ENCODE measurements around the gene RABL2B. TPM values are rescaled to one million over a fixed set of nuclear protein-coding genes. Genes with fewer than 3 reads are reported as not detected.
"Not testable (repeated sequence)": the region's sequence is repeated elsewhere in the genome, so short reads cannot be mapped to it uniquely, and the experiment has no call there.

The RABL2B gene
- total RNA-seq, 2 experiments from 2014 or later = 13.9 to 26.2 TPM

GRCh38 chr22:50756949-50757491, 26.4 kb downstream of the RABL2B start:
- intact Hi-C loops (cut with micrococcal nuclease; ENCODE audit: unreplicated experiment); H4K20me1 ChIP-seq (ENCODE audit: insufficient read depth, low read length); H3K36me3 ChIP-seq (ENCODE audit: insufficient read depth, low read length); H3K9me2 ChIP-seq (ENCODE audit: insufficient read depth, low read length); H3K9me3 ChIP-seq (ENCODE audit: low read length); BruUV-seq (replicated peaks); H3K79me2 ChIP-seq (ENCODE audit: insufficient read depth, low read depth, low read length); H3K4me1 ChIP-seq (ENCODE audit: insufficient read depth, low read length, poor library complexity, severe bottlenecking): not testable (repeated sequence)
- peak overlapping the region; percentile 72 for H3K4me3 ChIP-seq (ENCODE audit: low read depth, low read length, poor library complexity, severe bottlenecking)
- DNase-seq (ENCODE audit: low spot score) = peak; percentile 75
- ChIA-PET POLR2A (interaction anchor here (0.6 kb wide), 1 partner anchor 24 kb away, joined by 4 read pairs; no protein-coding TSS in a partner anchor), CTCF (ENCODE audit: unreplicated experiment) (interaction anchor here (0.6 kb wide), 1 partner anchor 534 kb away, joined by 3 read pairs; no protein-coding TSS in a partner anchor)
- peak overlapping the region; percentile 89 for H3K4me2 ChIP-seq (ENCODE audit: low read length)
- TF ChIP-seq CTCF (conservative IDR thresholded peaks at IDR 0.05; ENCODE audit: low read length) = peak; percentile 53
- peak overlapping the region; percentile 76 for H3K27ac ChIP-seq (ENCODE audit: low read depth, low read length, poor library complexity, severe bottlenecking)
- peak overlapping the region; percentile 100 for H2AFZ ChIP-seq (ENCODE audit: low read length)

- DNase-seq (ENCODE audit: low spot score); H4K20me1 ChIP-seq (ENCODE audit: insufficient read depth, low read length); H3K79me2 ChIP-seq (ENCODE audit: insufficient read depth, low read depth, low read length); H3K4me2 ChIP-seq (ENCODE audit: low read length); CTCF ChIA-PET (ENCODE audit: unreplicated experiment); H3K36me3 ChIP-seq (ENCODE audit: insufficient read depth, low read length); H3K9me3 ChIP-seq (ENCODE audit: low read length); intact Hi-C loops (cut with micrococcal nuclease; ENCODE audit: unreplicated experiment); BruUV-seq (replicated peaks); H3K4me1 ChIP-seq (ENCODE audit: insufficient read depth, low read length, poor library complexity, severe bottlenecking); H2AFZ ChIP-seq (ENCODE audit: low read length); H3K4me3 ChIP-seq (ENCODE audit: low read depth, low read length, poor library complexity, severe bottlenecking); H3K9me2 ChIP-seq (ENCODE audit: insufficient read depth, low read length): not testable (repeated sequence)
- POLR2A ChIA-PET = interaction anchor here (0.6 kb wide), 1 partner anchor 24 kb away, joined by 4 read pairs; no protein-coding TSS in a partner anchor
- peak overlapping the region; percentile 76 for H3K27ac ChIP-seq (ENCODE audit: low read depth, low read length, poor library complexity, severe bottlenecking)
These were observed 27.0 kb downstream of the RABL2B start for GRCh38 chr22:50756406-50756805.

GRCh38 chr22:50755251-50755650, 28.2 kb downstream of the RABL2B start:
- POLR2A ChIA-PET; H3K9me3 ChIP-seq (ENCODE audit: low read length); CTCF ChIA-PET (ENCODE audit: unreplicated experiment); intact Hi-C loops (cut with micrococcal nuclease; ENCODE audit: unreplicated experiment); H3K36me3 ChIP-seq (ENCODE audit: insufficient read depth, low read length); H3K9me2 ChIP-seq (ENCODE audit: insufficient read depth, low read length); H3K79me2 ChIP-seq (ENCODE audit: insufficient read depth, low read depth, low read length); BruUV-seq (replicated peaks); H3K4me3 ChIP-seq (ENCODE audit: low read depth, low read length, poor library complexity, severe bottlenecking); H2AFZ ChIP-seq (ENCODE audit: low read length); H3K4me1 ChIP-seq (ENCODE audit: insufficient read depth, low read length, poor library complexity, severe bottlenecking); H3K27ac ChIP-seq (ENCODE audit: low read depth, low read length, poor library complexity, severe bottlenecking); H3K4me2 ChIP-seq (ENCODE audit: low read length); H4K20me1 ChIP-seq (ENCODE audit: insufficient read depth, low read length); DNase-seq (ENCODE audit: low spot score): not testable (repeated sequence)

GRCh38 chr22:50749302-50750074, 33.9 kb downstream of the RABL2B start:
- H3K27ac ChIP-seq (ENCODE audit: low read depth, low read length, poor library complexity, severe bottlenecking); CTCF ChIA-PET (ENCODE audit: unreplicated experiment); BruUV-seq (replicated peaks); H4K20me1 ChIP-seq (ENCODE audit: insufficient read depth, low read length); H3K79me2 ChIP-seq (ENCODE audit: insufficient read depth, low read depth, low read length); POLR2A ChIA-PET; H2AFZ ChIP-seq (ENCODE audit: low read length); H3K4me1 ChIP-seq (ENCODE audit: insufficient read depth, low read length, poor library complexity, severe bottlenecking); H3K36me3 ChIP-seq (ENCODE audit: insufficient read depth, low read length); H3K4me3 ChIP-seq (ENCODE audit: low read depth, low read length, poor library complexity, severe bottlenecking); H3K9me2 ChIP-seq (ENCODE audit: insufficient read depth, low read length); H3K9me3 ChIP-seq (ENCODE audit: low read length); DNase-seq (ENCODE audit: low spot score); H3K4me2 ChIP-seq (ENCODE audit: low read length); intact Hi-C loops (cut with micrococcal nuclease; ENCODE audit: unreplicated experiment): not testable (repeated sequence)

GRCh38 chr22:50748630-50749029, 34.8 kb downstream of the RABL2B start:
- H4K20me1 ChIP-seq (ENCODE audit: insufficient read depth, low read length); H3K9me2 ChIP-seq (ENCODE audit: insufficient read depth, low read length); H3K36me3 ChIP-seq (ENCODE audit: insufficient read depth, low read length); H3K4me2 ChIP-seq (ENCODE audit: low read length); H3K9me3 ChIP-seq (ENCODE audit: low read length); CTCF ChIA-PET (ENCODE audit: unreplicated experiment); H2AFZ ChIP-seq (ENCODE audit: low read length); POLR2A ChIA-PET; H3K4me1 ChIP-seq (ENCODE audit: insufficient read depth, low read length, poor library complexity, severe bottlenecking); H3K4me3 ChIP-seq (ENCODE audit: low read depth, low read length, poor library complexity, severe bottlenecking); intact Hi-C loops (cut with micrococcal nuclease; ENCODE audit: unreplicated experiment); BruUV-seq (replicated peaks); DNase-seq (ENCODE audit: low spot score); H3K79me2 ChIP-seq (ENCODE audit: insufficient read depth, low read depth, low read length); H3K27ac ChIP-seq (ENCODE audit: low read depth, low read length, poor library complexity, severe bottlenecking): not testable (repeated sequence)

- CTCF ChIA-PET (ENCODE audit: unreplicated experiment); H3K79me2 ChIP-seq (ENCODE audit: insufficient read depth, low read depth, low read length); intact Hi-C loops (cut with micrococcal nuclease; ENCODE audit: unreplicated experiment); H3K4me3 ChIP-seq (ENCODE audit: low read depth, low read length, poor library complexity, severe bottlenecking); DNase-seq (ENCODE audit: low spot score); H2AFZ ChIP-seq (ENCODE audit: low read length); H3K4me1 ChIP-seq (ENCODE audit: insufficient read depth, low read length, poor library complexity, severe bottlenecking); H3K36me3 ChIP-seq (ENCODE audit: insufficient read depth, low read length); POLR2A ChIA-PET; H3K27ac ChIP-seq (ENCODE audit: low read depth, low read length, poor library complexity, severe bottlenecking); H3K4me2 ChIP-seq (ENCODE audit: low read length); H4K20me1 ChIP-seq (ENCODE audit: insufficient read depth, low read length); H3K9me3 ChIP-seq (ENCODE audit: low read length); H3K9me2 ChIP-seq (ENCODE audit: insufficient read depth, low read length); BruUV-seq (replicated peaks): not testable (repeated sequence)
These were observed 35.9 kb downstream of the RABL2B start for GRCh38 chr22:50747521-50747920.
